ENCODE data around the gene VPS52. TPM values are rescaled to one million over a fixed set of nuclear protein-coding genes. Genes with fewer than 3 reads are reported as not detected.

The VPS52 gene
- total RNA-seq, 1 donor from 2014 or later: 30.6 TPM

DNA sequence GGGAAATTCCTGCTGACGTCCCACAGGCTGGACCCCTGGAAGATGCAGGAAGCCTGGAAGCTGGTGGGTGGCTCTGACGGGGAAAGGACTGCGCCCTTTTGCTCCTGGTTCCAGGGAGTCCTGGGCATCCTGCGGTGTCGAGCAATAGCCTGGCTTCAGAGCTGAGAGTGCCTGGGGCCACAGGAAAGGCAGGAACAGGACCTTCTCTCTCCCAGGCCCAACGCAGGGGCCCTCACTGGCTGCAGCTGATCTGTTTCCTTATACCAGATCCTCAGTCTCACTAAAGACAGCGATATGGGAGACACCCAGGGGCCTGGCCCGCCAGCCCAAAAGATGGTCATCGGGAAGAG is 6.7 kb upstream of the VPS52 start:
- H3K4me1 Mint-ChIP-seq (ENCODE audit: low read depth, unreplicated experiment): peaks cover 26% of the 10 kb centered on the region
- peak overlapping the region; percentile 50 for H3K4me3 Mint-ChIP-seq (ENCODE audit: unreplicated experiment)
- no peaks in the 10 kb centered on the region for H3K9me3 Mint-ChIP-seq (ENCODE audit: unreplicated experiment)
- no peaks in the 10 kb centered on the region for H3K27me3 ChIP-seq (ENCODE audit: insufficient read depth, low read length)
- H3K27ac ChIP-seq (ENCODE audit: low read depth, low read length): no peak overlapping the region
- FAIRE-seq: no peak
- no peaks in the 10 kb centered on the region for H3K9me3 ChIP-seq (ENCODE audit: insufficient read depth, low read depth, low read length)
- H3K27ac Mint-ChIP-seq (ENCODE audit: unreplicated experiment): no peak overlapping the region
- no peak overlapping the region for H3K4me2 ChIP-seq (ENCODE audit: low read length)
- TF ChIP-seq CTCF (IDR thresholded peaks at IDR 0.05; ENCODE audit: insufficient read depth, low read depth, low read length): no peak
- TF ChIP-seq EZH2 (IDR thresholded peaks at IDR 0.05; ENCODE audit: insufficient read depth, low read length): no peak
- peaks cover 27% of the 10 kb centered on the region for H3K79me2 ChIP-seq (ENCODE audit: insufficient read depth, low read length)
- peaks cover 71% of the 10 kb centered on the region for H4K20me1 ChIP-seq (ENCODE audit: insufficient read depth, low read length)
- H3K36me3 ChIP-seq (ENCODE audit: insufficient read depth, low read length): peaks cover 37% of the 10 kb centered on the region
- H3K36me3 Mint-ChIP-seq (ENCODE audit: low read depth, unreplicated experiment): peaks cover 25% of the 10 kb centered on the region
- H3K4me1 ChIP-seq (ENCODE audit: insufficient read depth, low read length): peaks cover 41% of the 10 kb centered on the region
- DNase-seq (ENCODE audit: low read depth): no peak
- no peak overlapping the region for H3K9ac ChIP-seq (ENCODE audit: low read length)
- no peak overlapping the region for H3K4me3 ChIP-seq (ENCODE audit: insufficient read depth, low read depth, low read length)
- H3K27me3 Mint-ChIP-seq (ENCODE audit: low read depth, unreplicated experiment): no peaks in the 10 kb centered on the region
- H2AFZ ChIP-seq (ENCODE audit: low read depth, low read length): no peak overlapping the region

- no peak for FAIRE-seq
- Mint-ChIP-seq H3K36me3 (ENCODE audit: low read depth, unreplicated experiment) (peaks cover 26% of the 10 kb centered on the region), H3K27ac (ENCODE audit: unreplicated experiment) (peak overlapping the region; percentile 85), H3K27me3 (ENCODE audit: low read depth, unreplicated experiment) (no peaks in the 10 kb centered on the region), H3K4me3 (ENCODE audit: unreplicated experiment) (peak overlapping the region; percentile 81), H3K4me1 (ENCODE audit: low read depth, unreplicated experiment) (peaks cover 26% of the 10 kb centered on the region), H3K9me3 (ENCODE audit: unreplicated experiment) (no peaks in the 10 kb centered on the region)
- H2AFZ ChIP-seq (ENCODE audit: low read depth, low read length): no peak overlapping the region
- no peak overlapping the region for H3K27ac ChIP-seq (ENCODE audit: low read depth, low read length)
- no peak for DNase-seq (ENCODE audit: low read depth)
- H3K4me3 ChIP-seq (ENCODE audit: insufficient read depth, low read depth, low read length): peak overlapping the region; percentile 54
- H3K27me3 ChIP-seq (ENCODE audit: insufficient read depth, low read length): no peaks in the 10 kb centered on the region
- peak overlapping the region; percentile 95 for H3K4me2 ChIP-seq (ENCODE audit: low read length)
- TF ChIP-seq EZH2 (IDR thresholded peaks at IDR 0.05; ENCODE audit: insufficient read depth, low read length) (no peak), CTCF (IDR thresholded peaks at IDR 0.05; ENCODE audit: insufficient read depth, low read depth, low read length) (no peak)
- no peaks in the 10 kb centered on the region for H3K9me3 ChIP-seq (ENCODE audit: insufficient read depth, low read depth, low read length)
- H3K4me1 ChIP-seq (ENCODE audit: insufficient read depth, low read length): peaks cover 46% of the 10 kb centered on the region
- peaks cover 33% of the 10 kb centered on the region for H3K79me2 ChIP-seq (ENCODE audit: insufficient read depth, low read length)
- H4K20me1 ChIP-seq (ENCODE audit: insufficient read depth, low read length): peaks cover 77% of the 10 kb centered on the region
- H3K36me3 ChIP-seq (ENCODE audit: insufficient read depth, low read length): peaks cover 42% of the 10 kb centered on the region
- H3K9ac ChIP-seq (ENCODE audit: low read length): peak overlapping the region; percentile 66
Measured at GRCh38 chr6:33277663-33278391, 6.2 kb upstream of the VPS52 start.

Data from astrocyte (in vitro differentiated cells and primary cell).